Fibroblast of mammary gland (primary cell): ENCODE measurements around the gene BAIAP2.

ENCODE experiments used
- DNase-seq: peaks from one replicate; pipeline ENCODE4 v3.0.0-alpha.2; 2010; ENCODE audit warnings: low read depth
- H3K4me3 ChIP-seq: 2 replicates; pipeline ENCODE4 v1.5.1; 2011; ENCODE audit warnings: low read depth, mild to moderate bottlenecking, low read length, moderate library complexity; ENCODE audit not compliant: control insufficient read depth
- TF ChIP-seq, protein P1 (sequence below): conservative IDR thresholded peaks from 2 replicates; pipeline ENCODE4 v1.5.1; 2011; ENCODE audit warnings: low read depth, low read length, inconsistent platforms; ENCODE audit not compliant: control insufficient read depth, insufficient read depth

BAIAP2 gene

DNA sequence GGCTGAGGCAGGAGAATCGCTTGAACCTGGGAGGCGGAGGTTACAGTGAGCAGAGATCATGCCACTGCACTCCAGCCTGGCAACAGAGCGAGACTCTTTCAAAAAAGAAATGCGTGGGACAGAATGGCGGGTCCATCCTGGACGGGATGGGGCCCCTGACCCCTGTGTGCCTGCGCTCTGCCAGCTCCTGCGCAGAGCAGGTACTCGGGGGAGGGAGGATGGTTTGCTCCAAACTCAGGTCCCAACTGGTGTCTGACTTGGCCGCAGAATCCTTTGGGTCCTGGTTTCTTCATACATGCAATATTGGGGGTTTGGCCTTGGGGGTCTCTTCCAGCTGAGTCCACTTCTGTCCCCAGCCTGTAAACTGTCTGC lies 33.0 kb upstream of the BAIAP2 start:
- no peak for DNase-seq
- TF ChIP-seq, protein P1, sequence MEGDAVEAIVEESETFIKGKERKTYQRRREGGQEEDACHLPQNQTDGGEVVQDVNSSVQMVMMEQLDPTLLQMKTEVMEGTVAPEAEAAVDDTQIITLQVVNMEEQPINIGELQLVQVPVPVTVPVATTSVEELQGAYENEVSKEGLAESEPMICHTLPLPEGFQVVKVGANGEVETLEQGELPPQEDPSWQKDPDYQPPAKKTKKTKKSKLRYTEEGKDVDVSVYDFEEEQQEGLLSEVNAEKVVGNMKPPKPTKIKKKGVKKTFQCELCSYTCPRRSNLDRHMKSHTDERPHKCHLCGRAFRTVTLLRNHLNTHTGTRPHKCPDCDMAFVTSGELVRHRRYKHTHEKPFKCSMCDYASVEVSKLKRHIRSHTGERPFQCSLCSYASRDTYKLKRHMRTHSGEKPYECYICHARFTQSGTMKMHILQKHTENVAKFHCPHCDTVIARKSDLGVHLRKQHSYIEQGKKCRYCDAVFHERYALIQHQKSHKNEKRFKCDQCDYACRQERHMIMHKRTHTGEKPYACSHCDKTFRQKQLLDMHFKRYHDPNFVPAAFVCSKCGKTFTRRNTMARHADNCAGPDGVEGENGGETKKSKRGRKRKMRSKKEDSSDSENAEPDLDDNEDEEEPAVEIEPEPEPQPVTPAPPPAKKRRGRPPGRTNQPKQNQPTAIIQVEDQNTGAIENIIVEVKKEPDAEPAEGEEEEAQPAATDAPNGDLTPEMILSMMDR, result no peak
- no peak overlapping the region for H3K4me3 ChIP-seq

DNA sequence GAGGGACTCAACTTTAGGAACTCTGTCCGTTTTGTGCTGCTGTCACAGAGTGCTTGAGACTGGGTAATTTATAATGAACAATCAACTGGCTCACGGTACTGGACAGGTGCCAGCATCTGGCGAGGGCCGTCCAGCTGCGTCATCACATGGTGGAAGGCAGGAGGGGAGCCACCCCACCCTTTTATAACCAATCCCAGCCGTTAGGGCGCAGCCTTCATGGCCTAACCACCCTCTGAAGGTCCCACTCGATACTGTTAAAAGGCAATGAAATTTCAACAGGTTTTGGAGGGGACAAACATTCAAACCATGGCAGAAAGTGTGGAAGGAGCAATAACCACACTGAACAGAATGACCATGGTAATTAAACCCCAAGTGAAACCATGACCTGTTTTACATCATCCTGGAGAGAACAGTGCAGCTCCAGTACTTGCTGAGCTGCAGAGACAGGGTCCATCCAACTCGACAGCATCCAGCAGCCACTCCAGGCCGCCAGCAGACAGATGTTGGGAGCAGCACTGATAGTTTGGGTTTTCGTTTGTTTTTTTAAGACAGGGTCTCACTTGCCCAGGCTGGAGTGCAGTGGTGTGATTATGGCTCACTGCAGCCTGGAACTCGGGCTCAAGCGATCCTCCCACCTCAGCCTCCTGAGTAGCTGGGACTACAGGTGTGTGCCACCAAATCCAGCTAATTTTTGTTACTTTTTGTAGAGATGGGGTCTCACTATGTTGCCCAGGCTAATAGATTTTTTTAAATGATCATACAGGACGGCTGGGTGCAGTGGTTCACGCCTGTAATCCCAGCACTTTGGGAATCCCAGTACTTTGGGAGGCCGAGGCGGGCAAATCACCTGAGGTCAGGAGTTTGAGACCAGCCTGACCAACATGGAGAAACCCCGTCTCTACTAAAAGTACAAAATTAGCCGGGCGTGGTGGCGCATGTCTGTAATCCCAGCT lies 32.3 kb upstream of the BAIAP2 start:
- TF ChIP-seq, protein P1, result no peak
- H3K4me3 ChIP-seq, result no peak overlapping the region
- peak; percentile 85 for DNase-seq

DNA sequence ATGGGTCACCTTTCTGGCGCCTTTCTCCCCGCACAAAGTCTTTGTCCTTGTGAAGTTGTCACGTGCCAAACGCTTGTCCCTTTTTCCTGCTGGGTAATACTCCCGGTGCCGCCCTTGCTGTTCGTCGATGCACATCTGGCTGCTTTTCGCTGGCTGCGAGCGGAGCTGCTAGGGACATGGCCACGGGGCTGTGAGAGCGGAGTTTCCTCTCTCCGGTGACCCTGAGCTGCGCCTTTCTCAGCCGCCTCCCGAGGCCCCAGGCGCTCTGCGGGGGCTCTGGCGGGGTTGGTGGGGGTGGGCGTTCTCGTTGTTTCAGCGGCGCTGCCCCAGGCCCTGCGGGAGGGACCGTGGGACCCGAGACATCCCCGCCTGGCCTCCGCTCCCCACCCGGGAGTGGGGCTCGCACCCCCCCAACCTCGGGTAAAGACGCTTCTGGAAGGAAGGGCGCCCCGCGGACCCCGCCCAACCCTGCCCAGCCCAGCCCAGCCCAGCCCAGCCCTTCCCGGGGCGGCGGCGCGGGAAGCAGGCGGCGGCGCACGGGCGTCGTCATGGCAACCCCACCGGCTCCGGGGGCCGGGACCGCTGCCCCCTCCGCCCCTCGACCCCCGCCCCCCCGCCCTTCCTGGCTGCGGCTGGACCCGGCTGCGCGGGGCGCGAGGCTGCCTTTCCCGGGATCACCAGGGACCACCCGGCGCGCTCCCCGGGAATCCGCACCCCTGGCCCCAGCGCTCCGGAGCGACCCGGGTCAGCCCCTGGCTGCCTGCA lies 31.1 kb upstream of the BAIAP2 start:
- DNase-seq, result no peak
- H3K4me3 ChIP-seq, result no peak overlapping the region
- TF ChIP-seq, protein P1, result no peak

DNA sequence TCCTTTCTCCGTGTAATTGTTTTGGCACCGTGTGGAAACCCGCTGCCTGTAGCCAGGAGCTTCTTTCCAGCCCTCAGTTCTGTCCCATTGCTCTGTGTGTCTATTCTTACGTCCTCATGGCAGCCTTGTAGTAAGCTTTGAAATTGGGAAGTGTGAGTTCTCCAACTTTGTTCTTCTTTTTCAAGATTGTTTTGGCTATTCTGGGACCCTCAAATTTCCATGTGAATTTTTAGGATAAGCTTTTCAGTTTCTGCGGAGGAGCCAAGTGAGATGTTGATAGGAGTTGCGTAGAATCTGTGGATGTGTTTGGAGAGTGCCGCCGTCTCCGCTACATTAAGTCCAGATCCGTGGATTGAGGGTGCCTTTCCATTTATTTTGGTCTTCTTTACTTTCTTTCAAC lies 28.1 kb upstream of the BAIAP2 start:
- H3K4me3 ChIP-seq, result no peak overlapping the region
- TF ChIP-seq, protein P1, result no peak
- DNase-seq, result no peak

DNA sequence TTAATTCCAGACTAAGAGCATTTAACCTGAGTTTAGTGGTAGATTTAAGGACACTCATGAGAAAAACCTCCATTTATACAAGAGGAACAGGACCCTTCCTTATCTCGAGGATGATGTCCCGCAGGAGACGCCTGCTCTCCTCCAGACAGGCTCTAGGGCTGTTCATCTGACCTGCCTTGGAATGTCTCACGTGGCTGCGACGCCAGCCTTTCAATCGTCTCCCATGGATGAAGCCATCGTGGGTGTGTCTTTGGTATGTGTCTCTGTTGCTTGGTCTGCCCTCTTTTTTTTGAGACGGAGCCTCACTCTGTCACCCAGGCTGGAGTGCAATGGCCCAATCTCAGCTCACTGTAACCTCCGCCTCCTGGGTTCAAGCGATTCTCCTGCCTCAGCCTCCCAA lies 26.8 kb upstream of the BAIAP2 start:
- H3K4me3 ChIP-seq, result no peak overlapping the region
- TF ChIP-seq, protein P1, result no peak
- DNase-seq, result no peak

DNA sequence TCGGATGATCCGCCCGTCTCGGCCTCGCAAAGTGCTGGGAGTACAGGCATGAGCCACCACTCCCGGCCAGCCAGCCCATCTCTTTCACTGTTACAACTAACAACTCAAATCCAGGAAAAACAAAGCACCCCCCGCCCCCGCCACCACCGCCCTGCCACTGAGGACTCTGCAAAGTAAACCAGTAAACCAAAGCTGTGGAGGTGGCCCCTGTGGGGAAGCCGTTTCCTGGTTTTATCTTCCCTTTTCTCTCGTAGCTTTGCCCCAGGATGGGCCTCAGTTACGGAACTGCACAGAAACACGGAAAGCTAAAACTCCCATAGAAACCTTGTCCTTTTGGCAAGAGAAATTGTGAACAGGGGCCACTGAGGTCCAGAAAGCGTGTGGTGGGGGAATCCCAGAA lies 25.8 kb upstream of the BAIAP2 start:
- TF ChIP-seq, protein P1, result no peak
- no peak overlapping the region for H3K4me3 ChIP-seq
- no peak for DNase-seq
